HG03342 (cell line): ENCODE measurements around the gene ZFPM1.
"Not testable (repeated sequence)": the region's sequence is repeated elsewhere in the genome, so short reads cannot be mapped to it uniquely, and the experiment has no call there.

Experiments
- ATAC-seq: cut with Tn5 transposase; IDR thresholded peaks from one replicate; pipeline ENCODE4 v1.9.1; 2021; ENCODE audit warnings: mild to moderate bottlenecking, moderate library complexity; ENCODE audit not compliant: unreplicated experiment

ZFPM1 gene

GRCh38 chr16:88478889-88479792 is 26.1 kb downstream of the ZFPM1 start:
- no peak for ATAC-seq

DNA sequence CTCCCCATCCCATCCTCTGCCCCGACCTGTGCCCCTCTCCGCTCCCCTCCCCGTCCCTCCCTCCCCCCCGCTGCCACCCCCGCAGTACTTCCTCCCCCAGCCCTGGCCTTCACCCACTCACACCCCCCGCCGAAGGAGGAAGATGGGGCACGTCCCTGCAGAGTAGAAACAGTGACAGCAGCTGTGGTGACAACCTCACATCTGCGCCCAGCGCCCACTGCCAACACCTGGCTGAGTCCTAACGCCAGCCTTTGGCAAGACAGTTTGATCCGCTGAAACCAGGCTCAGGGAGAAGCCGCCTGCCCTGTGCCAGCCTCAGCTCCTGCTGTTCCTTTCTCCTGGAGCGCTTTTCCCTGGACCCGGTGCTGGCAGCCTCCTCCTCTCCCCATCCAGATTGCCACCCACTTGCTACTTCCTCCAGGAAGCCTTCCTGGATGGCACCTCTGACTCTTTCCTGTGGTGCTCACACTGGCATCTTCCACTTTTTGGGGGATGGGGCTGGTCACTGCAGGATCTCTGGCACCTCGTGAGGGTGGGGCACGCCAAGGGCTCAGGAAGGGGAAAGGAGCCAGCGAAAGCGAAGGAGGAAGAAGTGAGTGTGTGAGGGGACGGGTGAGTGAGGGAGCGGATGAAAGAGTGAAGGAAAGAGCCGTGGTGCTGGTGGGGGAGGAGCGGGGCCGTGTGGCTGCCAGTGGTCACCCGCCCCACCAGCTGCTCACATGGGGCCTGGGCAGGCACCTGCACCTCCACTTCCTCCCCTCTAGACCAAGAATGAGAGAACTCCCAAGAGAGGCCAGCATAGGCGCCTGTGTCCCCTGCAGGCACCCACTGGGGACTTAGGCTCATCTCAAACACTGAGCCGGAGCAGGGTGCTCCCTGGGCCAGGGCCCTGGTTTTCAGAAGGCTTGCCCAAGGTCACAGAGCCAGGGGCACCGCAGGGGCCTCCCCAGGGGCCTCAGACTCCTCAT is 27.0 kb downstream of the ZFPM1 start:
- ATAC-seq = no peak

- no peak for ATAC-seq
Observed at GRCh38 chr16:88480829-88481228, 27.7 kb downstream of the ZFPM1 start.

DNA sequence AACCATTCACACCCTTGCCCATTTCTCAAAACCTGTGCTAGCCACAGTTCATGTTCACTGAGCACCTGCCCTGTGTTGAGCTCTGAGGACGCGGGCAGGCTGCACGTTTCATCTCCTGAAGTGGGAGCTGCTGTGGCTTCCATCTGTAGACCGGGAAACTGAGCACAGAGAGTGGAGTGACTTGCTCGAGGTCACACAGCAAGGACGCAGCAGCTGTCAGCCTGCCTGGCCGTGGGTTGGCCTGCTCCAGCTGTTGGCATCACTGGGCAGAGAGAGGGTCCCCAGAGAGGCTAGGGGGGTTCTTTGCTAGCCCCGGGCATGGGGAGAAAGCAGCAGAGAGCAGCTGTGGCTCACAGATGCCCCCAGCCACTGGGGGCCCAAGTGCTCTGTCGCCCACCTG is 28.8 kb downstream of the ZFPM1 start:
- no peak for ATAC-seq

GRCh38 chr16:88482630-88483391 is 29.7 kb downstream of the ZFPM1 start:
- no peak for ATAC-seq

DNA sequence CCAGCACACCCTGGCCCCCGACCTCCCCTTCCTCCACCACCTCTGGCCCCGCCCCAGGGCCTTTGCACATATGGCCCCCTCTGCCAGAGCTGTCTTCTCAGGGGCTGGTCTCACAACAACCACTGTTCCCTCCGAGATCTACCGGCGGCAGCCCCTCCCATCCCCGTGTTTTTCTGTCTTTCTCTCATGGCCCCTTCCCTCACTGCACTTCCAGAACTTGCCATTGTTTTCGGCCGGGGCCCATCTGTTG is 30.2 kb downstream of the ZFPM1 start:
- ATAC-seq = no peak

DNA sequence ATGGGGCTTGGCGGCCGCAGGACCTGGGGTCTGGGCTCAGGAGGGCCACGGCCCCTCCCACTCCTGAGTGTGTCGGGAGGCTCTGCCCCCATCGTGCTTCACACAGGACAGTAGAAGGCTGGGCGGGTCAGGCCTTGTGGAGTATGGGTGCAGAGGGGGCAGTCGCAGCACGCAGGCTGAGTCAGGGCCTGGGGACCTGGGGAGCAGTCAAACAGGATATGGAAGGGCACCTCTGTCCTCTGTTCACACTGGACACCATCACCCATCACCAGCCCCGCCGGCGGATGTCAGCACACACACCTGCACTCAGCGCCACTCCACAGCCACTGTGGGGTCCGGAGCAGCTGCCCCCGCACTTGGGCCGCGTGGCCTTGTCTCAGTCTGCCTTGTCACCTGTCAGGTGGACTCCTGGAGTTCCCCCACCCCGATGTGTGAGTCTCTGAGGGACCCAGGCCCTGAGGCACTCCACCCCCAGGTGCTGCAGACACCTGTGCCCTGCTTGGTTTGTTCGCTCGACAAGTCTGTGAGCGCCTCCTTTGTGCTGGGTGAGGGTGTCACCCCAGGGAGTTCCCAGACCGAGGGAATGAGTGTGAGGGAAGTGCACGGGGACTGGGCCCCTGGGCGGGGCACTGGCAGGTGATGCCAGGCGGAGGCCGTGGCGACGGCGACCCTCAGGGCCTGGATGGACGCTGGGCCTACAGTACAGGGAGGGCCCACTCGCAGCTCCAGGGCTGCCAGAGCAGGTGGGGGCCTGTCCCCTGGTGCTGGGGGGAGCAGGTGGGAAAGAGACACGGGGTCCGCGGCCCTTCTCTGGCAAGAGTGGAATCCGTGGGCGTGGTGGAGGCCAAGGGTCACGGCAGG is 31.7 kb downstream of the ZFPM1 start:
- ATAC-seq = no peak

DNA sequence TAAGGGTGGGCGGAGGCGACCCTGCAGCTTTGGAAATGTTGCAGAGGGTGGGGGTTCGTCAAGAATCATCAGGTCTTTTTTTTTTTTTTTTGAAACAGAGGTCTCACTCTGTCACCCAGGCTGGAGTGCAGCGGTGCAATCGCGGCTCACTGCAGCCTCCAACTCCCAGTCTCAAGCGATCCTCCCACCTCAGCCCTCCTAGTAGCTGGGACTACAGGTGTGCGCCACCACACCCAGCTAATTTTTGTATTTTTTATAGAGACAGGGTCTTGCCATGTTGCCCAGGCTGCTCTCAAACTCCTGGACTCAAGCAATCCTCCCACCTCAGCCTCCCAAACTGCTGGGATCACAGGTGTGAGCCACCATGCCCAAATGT is 32.3 kb downstream of the ZFPM1 start:
- ATAC-seq = not testable (repeated sequence)

GRCh38 chr16:88486398-88487123 is 33.5 kb downstream of the ZFPM1 start:
- no peak for ATAC-seq

GRCh38 chr16:88487124-88487432 is 34.0 kb downstream of the ZFPM1 start:
- ATAC-seq = no peak

GRCh38 chr16:88487920-88488851 is 35.1 kb downstream of the ZFPM1 start:
- ATAC-seq = no peak

- ATAC-seq = no peak
Observed at GRCh38 chr16:88489163-88489741, 36.2 kb downstream of the ZFPM1 start.

DNA sequence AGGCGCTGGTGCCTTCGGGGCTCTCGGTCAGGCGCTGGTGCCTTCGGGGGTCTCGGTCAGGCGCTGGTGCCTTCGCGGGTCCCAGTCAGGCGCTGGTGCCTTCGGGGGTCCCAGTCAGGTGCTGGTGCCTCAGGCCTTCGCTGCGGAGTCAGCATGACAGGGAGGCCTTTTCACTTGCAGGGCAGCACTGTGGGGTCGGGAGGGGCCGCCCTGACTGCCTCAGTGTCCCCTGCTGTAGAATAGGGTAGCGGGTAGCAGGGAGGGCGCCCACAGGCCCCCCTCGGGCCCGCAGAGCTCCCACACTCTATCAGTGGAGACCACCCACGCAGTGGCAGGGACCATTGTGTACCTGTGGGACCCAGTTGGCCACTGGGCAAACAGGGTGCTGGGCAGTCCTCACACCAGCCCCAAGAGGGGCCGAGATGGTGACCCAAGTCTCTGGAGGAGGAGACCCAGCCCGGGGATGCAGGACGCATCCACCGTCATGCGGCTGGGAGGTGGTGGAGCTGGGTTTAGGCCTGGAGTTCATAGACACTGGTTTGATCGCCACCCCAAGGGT is 38.0 kb downstream of the ZFPM1 start:
- no peak for ATAC-seq

GRCh38 chr16:88491560-88492310 is 38.7 kb downstream of the ZFPM1 start:
- no peak for ATAC-seq

DNA sequence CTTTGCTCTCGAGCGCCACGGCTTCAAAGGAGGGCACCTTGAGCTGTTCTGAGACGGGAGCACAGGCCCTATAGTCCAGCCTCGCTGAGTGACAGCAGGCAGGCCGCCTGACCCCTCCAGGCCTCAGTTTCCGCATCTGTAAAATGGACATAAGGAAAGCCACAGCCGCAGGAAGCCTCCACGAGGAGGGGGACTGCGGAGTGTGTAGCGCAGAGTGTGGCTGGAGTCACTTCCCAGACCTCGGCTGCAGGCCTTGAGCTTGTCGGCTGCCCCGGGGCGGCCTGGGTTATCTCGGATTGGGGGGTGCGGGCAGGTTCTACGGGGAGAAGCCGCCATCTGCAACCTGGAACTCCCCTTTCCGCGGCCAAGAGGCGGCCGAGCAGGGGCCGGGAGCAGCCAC is 40.8 kb downstream of the ZFPM1 start:
- ATAC-seq = no peak

DNA sequence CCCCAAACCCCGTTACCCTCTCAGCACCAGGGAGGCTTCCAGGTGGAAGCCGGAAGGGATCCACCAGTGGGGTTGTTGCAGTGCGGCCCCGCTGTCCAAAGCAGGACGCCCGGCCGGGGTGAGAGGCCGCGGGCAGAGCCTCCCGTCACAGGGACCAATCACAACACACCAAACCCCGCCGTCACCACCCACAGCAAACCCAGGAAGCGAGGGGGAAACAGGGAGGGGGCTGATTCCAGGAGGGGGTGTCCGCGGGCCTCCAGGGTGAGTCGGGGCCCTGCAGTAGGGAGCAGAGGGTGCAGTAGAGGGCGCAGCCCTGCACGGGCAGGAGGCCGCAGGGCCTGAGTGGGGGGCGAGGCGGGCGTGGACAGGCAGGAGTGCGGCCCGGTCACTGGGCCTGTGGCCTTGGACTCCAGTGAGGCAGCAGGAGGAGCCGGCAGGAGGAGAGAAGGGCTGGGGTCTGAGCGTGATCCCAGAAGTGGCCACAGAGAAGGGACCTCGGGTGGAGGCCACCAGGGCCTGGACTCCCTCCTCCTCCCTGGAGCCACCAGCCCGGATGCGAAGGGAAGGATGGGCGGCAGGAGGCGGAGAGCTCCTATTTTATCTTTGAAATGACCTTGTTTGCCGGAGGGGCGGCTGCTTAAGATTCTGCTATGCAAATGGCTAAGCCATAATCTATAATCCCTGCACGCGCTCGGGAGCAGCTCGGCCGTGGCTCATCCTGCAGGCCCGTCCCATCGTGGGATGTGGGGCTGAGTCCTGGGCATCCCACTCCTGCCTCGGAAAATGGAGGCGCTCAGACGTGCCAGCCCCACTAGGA is 41.5 kb downstream of the ZFPM1 start:
- no peak for ATAC-seq
